H9 (cell line): Measurements from ENCODE around the gene OGFOD2. TPM values are rescaled to one million over a fixed set of nuclear protein-coding genes. Genes with fewer than 3 reads are reported as not detected.

Experiments
- DNase-seq: peaks from one replicate; pipeline ENCODE4 v3.0.0-alpha.2; 2017
- H2AFZ ChIP-seq: one replicate; pipeline ENCODE4 v1.6.1; 2013; ENCODE audit warnings: mild to moderate bottlenecking, low read length, control low read depth, moderate library complexity
- H2AK5ac ChIP-seq: 2 replicates; pipeline ENCODE4 v1.6.1; 2013; ENCODE audit warnings: low read length, control low read depth, mixed read lengths; ENCODE audit not compliant: insufficient read length
- H2BK120ac ChIP-seq: one replicate; pipeline ENCODE4 v1.6.1; 2013; ENCODE audit warnings: low read depth, mild to moderate bottlenecking, low read length, control low read depth, inconsistent platforms; ENCODE audit not compliant: poor library complexity, severe bottlenecking
- H2BK12ac ChIP-seq: 2 replicates; pipeline ENCODE4 v1.6.1; 2013; ENCODE audit warnings: low read length, control low read depth, mixed read lengths, low read depth; ENCODE audit not compliant: insufficient read length
- H2BK15ac ChIP-seq: 2 replicates; pipeline ENCODE4 v1.6.1; 2013; ENCODE audit warnings: low read depth, low read length, control low read depth
- H2BK20ac ChIP-seq: one replicate; pipeline ENCODE4 v1.6.1; 2013; ENCODE audit warnings: low read depth, mild to moderate bottlenecking, low read length, control low read depth, inconsistent platforms; ENCODE audit not compliant: poor library complexity, severe bottlenecking
- H2BK5ac ChIP-seq: 2 replicates; pipeline ENCODE4 v1.6.1; 2013; ENCODE audit warnings: low read length, control low read depth, mixed read lengths; ENCODE audit not compliant: insufficient read length
- H3K14ac ChIP-seq: 2 replicates; pipeline ENCODE4 v1.6.1; 2013; ENCODE audit warnings: low read length, control low read depth; ENCODE audit not compliant: insufficient read depth
- H3K18ac ChIP-seq: 2 replicates; pipeline ENCODE4 v1.6.1; 2013; ENCODE audit warnings: low read depth, mild to moderate bottlenecking, mixed read lengths, low read length, control low read depth; ENCODE audit not compliant: insufficient read length
- H3K23ac ChIP-seq: 2 replicates; pipeline ENCODE4 v1.6.1; 2013; ENCODE audit warnings: low read length, control low read depth, mixed read lengths, low read depth; ENCODE audit not compliant: insufficient read length
- H3K23me2 ChIP-seq: 2 replicates; pipeline ENCODE4 v1.6.1; 2013; ENCODE audit warnings: low read depth, mild to moderate bottlenecking, mixed read lengths, low read length, control low read depth; ENCODE audit not compliant: insufficient read length, poor library complexity, severe bottlenecking
- H3K27ac ChIP-seq: 2 replicates; pipeline ENCODE4 v1.5.1; 2013; ENCODE audit warnings: low read length, control low read depth, mixed read lengths, low read depth; ENCODE audit not compliant: insufficient read length
- H3K27me3 ChIP-seq: 2 replicates; pipeline ENCODE4 v1.6.1; 2013; ENCODE audit warnings: low read length, control low read depth, inconsistent platforms; ENCODE audit not compliant: insufficient read depth
- H3K4ac ChIP-seq: 2 replicates; pipeline ENCODE4 v1.6.1; 2013; ENCODE audit warnings: low read depth, mild to moderate bottlenecking, control low read depth, inconsistent platforms, low read length, moderate library complexity
- H3K4me1 ChIP-seq: 2 replicates; pipeline ENCODE4 v1.6.1; 2013; ENCODE audit warnings: low read length, control low read depth, inconsistent platforms; ENCODE audit not compliant: insufficient read depth
- H3K4me2 ChIP-seq: 2 replicates; pipeline ENCODE4 v1.6.1; 2013; ENCODE audit warnings: low read length, control low read depth, mixed read lengths; ENCODE audit not compliant: insufficient read length, insufficient read depth
- H3K56ac ChIP-seq: 2 replicates; pipeline ENCODE4 v1.6.1; 2013; ENCODE audit warnings: low read depth, mild to moderate bottlenecking, mixed read lengths, low read length, control low read depth; ENCODE audit not compliant: insufficient read length
- H3K79me1 ChIP-seq: 2 replicates; pipeline ENCODE4 v1.6.1; 2013; ENCODE audit warnings: low read depth, mild to moderate bottlenecking, moderate library complexity, low read length, control low read depth, inconsistent platforms; ENCODE audit not compliant: insufficient read depth, poor library complexity, severe bottlenecking
- H3K79me2 ChIP-seq: 2 replicates; pipeline ENCODE4 v1.6.1; 2013; ENCODE audit warnings: low read length, control low read depth, inconsistent platforms; ENCODE audit not compliant: insufficient read depth
- H3K9ac ChIP-seq: 2 replicates; pipeline ENCODE4 v1.6.1; 2013; ENCODE audit warnings: low read length, control low read depth, mixed read lengths; ENCODE audit not compliant: insufficient read length; ENCODE audit errors: extremely low read depth
- H3K9me3 ChIP-seq: one replicate; pipeline ENCODE4 v1.6.1; 2013; ENCODE audit warnings: low read depth, low read length, inconsistent platforms; ENCODE audit not compliant: control insufficient read depth
- H3T11ph ChIP-seq: one replicate; pipeline ENCODE4 v1.6.1; 2013; ENCODE audit warnings: mild to moderate bottlenecking, low read length, control low read depth, inconsistent platforms
- H4K20me1 ChIP-seq: one replicate; pipeline ENCODE4 v1.6.1; 2013; ENCODE audit not compliant: control insufficient read depth, insufficient read length, insufficient read depth
- H4K5ac ChIP-seq: 2 replicates; pipeline ENCODE4 v1.6.1; 2013; ENCODE audit warnings: low read depth, mild to moderate bottlenecking, mixed read lengths, low read length, control low read depth; ENCODE audit not compliant: insufficient read length
- H4K8ac ChIP-seq: replicated peaks from 2 replicates; pipeline ENCODE4 v1.6.1; 2013; ENCODE audit warnings: low read length, control low read depth, mixed read lengths, low read depth; ENCODE audit not compliant: insufficient read length
- H4K91ac ChIP-seq: 2 replicates; pipeline ENCODE4 v1.6.1; 2013; ENCODE audit warnings: low read depth, mild to moderate bottlenecking, moderate library complexity, mixed read lengths, low read length, control low read depth; ENCODE audit not compliant: insufficient read length
- H3K27ac Mint-ChIP-seq, 3 experiments: 2 replicates in 2 of 3; 3 replicates in 1 of 3; pipeline ENCODE4 v1.8.0; 2020 to 2021; ENCODE audit warnings: mixed read lengths in 3 of 3, mild to moderate bottlenecking in 1 of 3, moderate library complexity in 1 of 3
- H3K27me3 Mint-ChIP-seq: 2 replicates; pipeline ENCODE4 v1.8.0; 2021; ENCODE audit warnings: low read depth, mild to moderate bottlenecking, moderate library complexity, mixed read lengths
- H3K36me3 Mint-ChIP-seq, 3 experiments: 2 replicates in 2 of 3; 3 replicates in 1 of 3; pipeline ENCODE4 v1.8.0; 2020 to 2021; ENCODE audit warnings: low read depth in 3 of 3, mixed read lengths in 3 of 3; ENCODE audit not compliant: insufficient read depth in 1 of 3
- H3K4me1 Mint-ChIP-seq, 2 experiments: 2 replicates each; pipeline ENCODE4 v1.8.0; 2020; ENCODE audit warnings: mixed read lengths in 2 of 2
- H3K4me3 Mint-ChIP-seq, 2 experiments: 2 replicates in 1 of 2; 3 replicates in 1 of 2; pipeline ENCODE4 v1.8.0; 2020 to 2021; ENCODE audit warnings: mild to moderate bottlenecking in 2 of 2, mixed read lengths in 2 of 2, moderate library complexity in 1 of 2
- H3K9me3 Mint-ChIP-seq, 2 experiments: 2 replicates in 1 of 2; 3 replicates in 1 of 2; pipeline ENCODE4 v1.8.0; 2020; ENCODE audit warnings: mild to moderate bottlenecking in 2 of 2, mixed read lengths in 2 of 2, moderate library complexity in 1 of 2
- CTCF ChIP-seq: fragments of 200-600 bp; sonication (generic); conservative IDR thresholded peaks from 3 replicates; pipeline ENCODE4 v1.8.0; 2021; ENCODE audit warnings: antibody characterized with exemption, mild to moderate bottlenecking
- WGBS: extraction: QIAGEN DNeasy Blood & Tissue Kit; methylation state at CpG from one replicate; pipeline ENCODE4 v1.1.7; 2013; ENCODE audit warnings: missing lambda C conversion rate, low lambda C conversion rate, mixed read lengths; ENCODE audit not compliant: insufficient read length; ENCODE audit errors: extremely low coverage; 5-methylcytosine and 5-hydroxymethylcytosine counted together
- total RNA-seq: library from RNA; stranded (reverse); gene quantifications from 2 replicates; pipeline ENCODE4 v1.2.1, GENCODE V29; 2021

Gene OGFOD2
- total RNA-seq, 1 experiment from 2014 or later, result 14.7 TPM

DNA sequence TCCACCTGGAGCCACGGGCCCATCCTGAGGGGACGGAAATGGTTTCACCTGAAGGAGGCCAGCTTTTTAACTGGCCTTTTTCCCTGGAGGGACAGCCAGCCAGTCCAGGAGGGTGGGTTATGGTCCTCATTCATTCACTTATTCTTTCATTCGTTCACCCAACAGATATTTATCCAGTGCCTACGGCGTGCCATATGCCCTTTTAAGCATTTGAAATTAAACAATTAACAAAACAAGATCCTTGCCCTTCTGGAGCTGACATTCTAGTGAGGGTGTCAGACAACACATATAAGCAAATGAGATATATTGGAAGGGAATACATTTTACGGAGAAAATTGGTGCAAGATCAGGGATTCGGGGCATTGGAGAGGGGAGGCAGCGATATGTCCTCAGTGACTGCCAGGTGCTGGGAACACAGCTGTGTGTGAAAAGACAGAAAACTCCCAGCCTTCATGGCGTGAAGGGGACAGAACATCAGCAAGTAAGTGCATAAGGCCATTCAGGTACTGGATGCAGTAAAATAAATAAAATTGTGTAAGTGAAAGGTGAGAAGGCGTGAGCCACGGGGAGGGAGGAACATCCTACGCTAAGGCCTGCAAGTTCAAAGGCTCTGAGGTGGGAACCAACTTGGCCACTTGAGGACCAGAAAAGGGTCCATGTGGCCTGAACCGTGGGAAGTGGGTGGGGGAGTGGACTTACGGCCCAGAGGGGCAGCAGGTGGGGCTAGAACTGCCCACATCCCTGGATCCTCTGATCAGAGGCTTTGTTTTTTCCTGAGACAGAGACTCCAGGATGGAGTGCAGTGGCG, 8.1 kb upstream of the OGFOD2 start:
- no peak overlapping the region for H2BK120ac ChIP-seq
- H3K4ac ChIP-seq, result no peak overlapping the region
- H2BK15ac ChIP-seq, result no peak overlapping the region
- H4K5ac ChIP-seq, result no peak overlapping the region
- H3K56ac ChIP-seq, result no peak overlapping the region
- H3T11ph ChIP-seq, result no peak overlapping the region
- no peak overlapping the region for H3K27ac Mint-ChIP-seq
- no peak overlapping the region for H4K91ac ChIP-seq
- H3K27ac ChIP-seq, result no peak overlapping the region
- H3K4me1 Mint-ChIP-seq, result peaks cover 5 to 17% of the 10 kb centered on the region in 2 experiments
- peaks cover 23% of the 10 kb centered on the region for H3K27me3 Mint-ChIP-seq
- H2BK12ac ChIP-seq, result no peak overlapping the region
- H3K36me3 Mint-ChIP-seq, result no peaks in the 10 kb centered on the region
- no peak overlapping the region for H4K8ac ChIP-seq
- H4K20me1 ChIP-seq, result no peaks in the 10 kb centered on the region
- H3K23me2 ChIP-seq, result peaks cover 6% of the 10 kb centered on the region
- no peaks in the 10 kb centered on the region for H3K9me3 ChIP-seq
- TF ChIP-seq CTCF, result no peak
- H3K14ac ChIP-seq, result no peak overlapping the region
- no peaks in the 10 kb centered on the region for H3K79me1 ChIP-seq
- no peak overlapping the region for H3K18ac ChIP-seq
- no peaks in the 10 kb centered on the region for H3K79me2 ChIP-seq
- no peak overlapping the region for H2BK5ac ChIP-seq
- H2AFZ ChIP-seq, result no peak overlapping the region
- H2AK5ac ChIP-seq, result no peak overlapping the region
- no peak overlapping the region for H3K23ac ChIP-seq
- peak overlapping the region; percentile 11 to 24; a peak in 3 of 5 replicates for H3K4me3 Mint-ChIP-seq
- no peaks in the 10 kb centered on the region for H3K27me3 ChIP-seq
- H3K4me1 ChIP-seq, result no peaks in the 10 kb centered on the region
- H3K4me2 ChIP-seq, result no peak overlapping the region
- H3K9me3 Mint-ChIP-seq, result no peaks in the 10 kb centered on the region
- H2BK20ac ChIP-seq, result no peak overlapping the region
- no peak for DNase-seq
- no CpG with 5 or more reads among the region's 15 CpGs for WGBS
- no peak overlapping the region for H3K9ac ChIP-seq
